Fibroblast of lung (primary cell): Measurements from ENCODE around the gene C5orf15. TPM values are rescaled to one million over a fixed set of nuclear protein-coding genes. Genes with fewer than 3 reads are reported as not detected.

Experiments
- DNase-seq, 2 donors: peaks; one replicate each; pipeline versions ENCODE4 v3.0.0 to v3.0.0-alpha.2; 2010; ENCODE audit warnings: low read depth in 2 of 2
- H2AFZ ChIP-seq: 2 replicates; pipeline ENCODE4 v1.5.1; 2012; ENCODE audit warnings: low read length, control low read depth, inconsistent platforms
- H3K27ac ChIP-seq: 2 replicates; pipeline ENCODE4 v1.5.1; 2011; ENCODE audit warnings: low read length, control low read depth; ENCODE audit not compliant: insufficient read depth
- H3K27me3 ChIP-seq: 2 replicates; pipeline ENCODE4 v1.5.1; 2011; ENCODE audit warnings: mild to moderate bottlenecking, low read length; ENCODE audit not compliant: control insufficient read depth, insufficient read depth
- H3K36me3 ChIP-seq: 2 replicates; pipeline ENCODE4 v1.5.1; 2011; ENCODE audit warnings: low read length; ENCODE audit not compliant: control insufficient read depth, insufficient read depth
- H3K4me1 ChIP-seq: 2 replicates; pipeline ENCODE4 v1.5.1; 2011; ENCODE audit warnings: low read length; ENCODE audit not compliant: control insufficient read depth, insufficient read depth; ENCODE audit errors: extremely low read depth
- H3K4me2 ChIP-seq: 2 replicates; pipeline ENCODE4 v1.5.1; 2011; ENCODE audit warnings: low read length, control low read depth; ENCODE audit not compliant: insufficient read depth; ENCODE audit errors: extremely low read depth
- H3K4me3 ChIP-seq, 4 experiments: fragments of 200-600 bp in 1 of 4; sonication (generic) in 1 of 4; replicated peaks in 1 of 4; 2 replicates each; pipeline ENCODE4 v1.5.1; 2011 to 2016; ENCODE audit warnings: low read length in 4 of 4, low read depth in 3 of 4, mild to moderate bottlenecking in 3 of 4, control low read depth in 2 of 4, inconsistent platforms in 1 of 4, mixed read lengths in 1 of 4; ENCODE audit not compliant: insufficient read depth in 1 of 4; ENCODE audit errors: control extremely low read depth in 1 of 4
- H3K79me2 ChIP-seq: 2 replicates; pipeline ENCODE4 v1.5.1; 2012; ENCODE audit warnings: mild to moderate bottlenecking, low read length, inconsistent platforms; ENCODE audit not compliant: control insufficient read depth, insufficient read depth
- H3K9ac ChIP-seq: 2 replicates; pipeline ENCODE4 v1.5.1; 2011; ENCODE audit warnings: mild to moderate bottlenecking, low read length, control low read depth; ENCODE audit not compliant: insufficient read depth
- H3K9me3 ChIP-seq: 2 replicates; pipeline ENCODE4 v1.5.1; 2012; ENCODE audit warnings: low read depth, low read length; ENCODE audit not compliant: control insufficient read depth, insufficient read depth
- H4K20me1 ChIP-seq: 2 replicates; pipeline ENCODE4 v1.5.1; 2011; ENCODE audit warnings: low read length; ENCODE audit not compliant: control insufficient read depth, insufficient read depth; ENCODE audit errors: extremely low read depth
- CTCF ChIP-seq, 2 donors: IDR thresholded peaks in 1 of 2; conservative IDR thresholded peaks in 1 of 2; 1 replicate in 1 of 2; 2 replicates in 1 of 2; pipeline ENCODE4 v1.5.1; 2011 to 2012; ENCODE audit warnings: low read length in 2 of 2, control low read depth in 1 of 2, inconsistent platforms in 1 of 2, low read depth in 1 of 2, mild to moderate bottlenecking in 1 of 2
- EZH2 ChIP-seq: IDR thresholded peaks from 2 replicates; pipeline ENCODE4 v1.5.1; 2012; ENCODE audit warnings: low read length, control low read depth, mild to moderate bottlenecking; ENCODE audit errors: missing control alignments
- polyA plus RNA-seq, 2 donors: library from polyadenylated mRNA; depleted of rRNA in 1 of 2; stranded (reverse) in 1 of 2; unstranded in 1 of 2; fragments of >200 nt; gene quantifications; 2 replicates each; pipeline ENCODE4 v1.2.1, GENCODE V29; 2011 to 2012; ENCODE audit warnings: missing spikeins in 1 of 2
- total RNA-seq: library from RNA; depleted of rRNA; stranded (reverse); fragments of >200 nt; gene quantifications from 2 replicates; pipeline ENCODE4 v1.2.1, GENCODE V29; 2014

C5orf15 gene
- total and polyA plus RNA-seq, 2 donors (not counting 1 experiment from before 2014, with no cell fraction given) = 43.1 to 111 TPM

GRCh38 chr5:133998807-133999206, 30.4 kb upstream of the C5orf15 start:
- no peaks in the 10 kb centered on the region for H3K27me3 ChIP-seq
- H3K79me2 ChIP-seq = peaks cover 99% of the 10 kb centered on the region
- no peak for DNase-seq
- H3K4me3 ChIP-seq = no peak overlapping the region
- TF ChIP-seq EZH2 = no peak
- TF ChIP-seq CTCF (conservative IDR thresholded peaks at IDR 0.05 in 1 of 2, IDR thresholded peaks at IDR 0.05 in 1 of 2; ENCODE audit: low read depth in 1 of 2, low read length in 2 of 2) = no peak
- no peak overlapping the region for H3K9ac ChIP-seq
- H2AFZ ChIP-seq = no peak overlapping the region
- peaks cover 15% of the 10 kb centered on the region for H3K36me3 ChIP-seq
- peaks cover 25% of the 10 kb centered on the region for H3K4me1 ChIP-seq
- no peak overlapping the region for H3K27ac ChIP-seq
- H3K4me2 ChIP-seq = no peak overlapping the region
- H4K20me1 ChIP-seq = peaks cover 7% of the 10 kb centered on the region
- no peaks in the 10 kb centered on the region for H3K9me3 ChIP-seq

- Histone ChIP-seq H3K79me2 (peaks cover 95% of the 10 kb centered on the region), H3K4me1 (peaks cover 25% of the 10 kb centered on the region), H3K36me3 (peaks cover 15% of the 10 kb centered on the region), H3K9ac (no peak overlapping the region), H3K4me2 (no peak overlapping the region), H2AFZ (no peak overlapping the region), H3K27ac (no peak overlapping the region), H4K20me1 (peaks cover 7% of the 10 kb centered on the region), H3K4me3 (no peak overlapping the region), H3K27me3 (no peaks in the 10 kb centered on the region), H3K9me3 (no peaks in the 10 kb centered on the region)
- DNase-seq = no peak
- no peak for TF ChIP-seq CTCF (conservative IDR thresholded peaks at IDR 0.05 in 1 of 2, IDR thresholded peaks at IDR 0.05 in 1 of 2; ENCODE audit: low read depth in 1 of 2, low read length in 2 of 2)
- TF ChIP-seq EZH2 = no peak
These were observed 29.6 kb upstream of the C5orf15 start for GRCh38 chr5:133998042-133998441.

- Histone ChIP-seq H4K20me1 (peaks cover 7% of the 10 kb centered on the region), H2AFZ (no peak overlapping the region), H3K27ac (no peak overlapping the region), H3K4me3 (no peak overlapping the region), H3K9ac (no peak overlapping the region), H3K36me3 (peaks cover 12% of the 10 kb centered on the region), H3K79me2 (peaks cover 92% of the 10 kb centered on the region), H3K4me1 (peaks cover 18% of the 10 kb centered on the region), H3K9me3 (no peaks in the 10 kb centered on the region), H3K27me3 (no peaks in the 10 kb centered on the region), H3K4me2 (no peak overlapping the region)
- TF ChIP-seq CTCF (conservative IDR thresholded peaks at IDR 0.05 in 1 of 2, IDR thresholded peaks at IDR 0.05 in 1 of 2; ENCODE audit: low read depth in 1 of 2, low read length in 2 of 2) (peak; percentile 38 to 58), EZH2 (no peak)
- no peak for DNase-seq
These were observed 28.3 kb upstream of the C5orf15 start for GRCh38 chr5:133996683-133997252.
